H1 (cell line): ENCODE data around the gene ARMS2. TPM values are rescaled to one million over a fixed set of nuclear protein-coding genes. Genes with fewer than 3 reads are reported as not detected.

ENCODE experiments used
- CTCF ChIA-PET: fragments of 300-600 bp; sonication (Branson Sonifier 250); formaldehyde crosslinking; loops from one replicate; lab custom pipeline; 2021; ENCODE audit not compliant: partially characterized antibody; lab: Charles Lee
- POLR2A ChIA-PET: fragments of 300-600 bp; sonication (Branson Sonifier 250); formaldehyde crosslinking; loops from one replicate; lab custom pipeline; 2021; ENCODE audit warnings: inconsistent platforms; ENCODE audit not compliant: partially characterized antibody; lab: Charles Lee
- DNase-seq, 2 experiments: peaks; one replicate each; pipeline versions ENCODE4 v3.0.0 to v3.0.0-alpha.2; 2010 to 2022; ENCODE audit warnings: low spot score in 2 of 2, low read depth in 1 of 2, mixed read lengths in 1 of 2
- FAIRE-seq: peaks from 2 replicates; lab custom pipeline; 2011; peaks lifted over from hg19 to GRCh38; lab: Jason Lieb, UNC
- H2AFZ ChIP-seq: 2 replicates; pipeline ENCODE4 v1.8.1; 2012; ENCODE audit warnings: low read length, inconsistent platforms
- H2AK5ac ChIP-seq: 2 replicates; pipeline ENCODE4 v1.6.1; 2013; ENCODE audit warnings: low read depth, low read length
- H2BK120ac ChIP-seq: replicated peaks from 2 replicates; pipeline ENCODE3; 2013; ENCODE audit warnings: low read depth, low read length, inconsistent platforms
- H2BK12ac ChIP-seq: 2 replicates; pipeline ENCODE4 v1.6.1; 2013; ENCODE audit warnings: low read depth, low read length
- H2BK15ac ChIP-seq: 2 replicates; pipeline ENCODE4 v1.6.1; 2013; ENCODE audit warnings: low read length
- H2BK20ac ChIP-seq: 2 replicates; pipeline ENCODE4 v1.6.1; 2013; ENCODE audit warnings: low read length
- H2BK5ac ChIP-seq: 2 replicates; pipeline ENCODE4 v1.6.1; 2013; ENCODE audit warnings: low read depth, low read length
- H3K14ac ChIP-seq: 2 replicates; pipeline ENCODE4 v1.6.1; 2013; ENCODE audit warnings: inconsistent platforms; ENCODE audit not compliant: insufficient read length
- H3K18ac ChIP-seq: 2 replicates; pipeline ENCODE4 v1.6.1; 2013; ENCODE audit warnings: low read length; ENCODE audit errors: extremely low read depth
- H3K23ac ChIP-seq: 2 replicates; pipeline ENCODE4 v1.6.1; 2013; ENCODE audit warnings: inconsistent platforms; ENCODE audit not compliant: insufficient read length
- H3K23me2 ChIP-seq: 2 replicates; pipeline ENCODE4 v1.6.1; 2013; ENCODE audit warnings: low read depth, low read length
- H3K27ac ChIP-seq: 2 replicates; pipeline ENCODE4 v1.6.1; 2011; ENCODE audit warnings: low read depth, low read length, inconsistent platforms
- H3K27me3 ChIP-seq, 4 experiments: replicated peaks in 1 of 4; 1 replicate in 1 of 4; 2 replicates in 3 of 4; pipeline versions ENCODE4 v1.6.1 to v1.8.1; 2011 to 2013; ENCODE audit warnings: low read length in 3 of 4, mild to moderate bottlenecking in 3 of 4, inconsistent platforms in 2 of 4, mixed read lengths in 2 of 4, moderate library complexity in 1 of 4; ENCODE audit not compliant: control insufficient read depth in 3 of 4, insufficient read depth in 3 of 4; ENCODE audit errors: extremely low read depth in 1 of 4
- H3K36me3 ChIP-seq, 4 experiments: 2 replicates each; pipeline versions ENCODE4 v1.6.1 to v1.8.1; 2011 to 2013; ENCODE audit warnings: mild to moderate bottlenecking in 4 of 4, low read length in 3 of 4, moderate library complexity in 2 of 4, control low read depth in 1 of 4, inconsistent platforms in 1 of 4; ENCODE audit not compliant: insufficient read depth in 4 of 4, control insufficient read depth in 2 of 4
- H3K4ac ChIP-seq: replicated peaks from 2 replicates; pipeline ENCODE3; 2013; ENCODE audit warnings: low read length, low read depth, mixed read lengths, inconsistent platforms; ENCODE audit not compliant: insufficient read length
- H3K4me1 ChIP-seq, 4 experiments: replicated peaks in 1 of 4; 1 replicate in 1 of 4; 2 replicates in 3 of 4; pipeline versions ENCODE4 v1.6.1 to v1.8.1; 2011 to 2013; ENCODE audit warnings: low read length in 3 of 4, inconsistent platforms in 2 of 4, mixed read lengths in 1 of 4; ENCODE audit not compliant: insufficient read depth in 4 of 4, control insufficient read depth in 3 of 4
- H3K4me2 ChIP-seq, 2 experiments: 2 replicates each; pipeline versions ENCODE4 v1.6.1 to v1.8.1; 2011 to 2013; ENCODE audit warnings: low read depth in 2 of 2, low read length in 2 of 2, control low read depth in 1 of 2, inconsistent platforms in 1 of 2, mild to moderate bottlenecking in 1 of 2; ENCODE audit not compliant: insufficient read depth in 1 of 2
- H3K4me3 ChIP-seq, 4 experiments: fragments of 200-600, 300-600 bp in 1 of 4; sonication (generic), shearing (Covaris generic), sonication (Bioruptor Twin) in 1 of 4; 2 replicates each; pipeline versions ENCODE4 v1.5.1 to v1.8.1; 2011 to 2016; ENCODE audit warnings: low read length in 4 of 4, low read depth in 3 of 4, control low read depth in 2 of 4, inconsistent platforms in 2 of 4, mild to moderate bottlenecking in 2 of 4, mixed read lengths in 1 of 4, moderate library complexity in 1 of 4; ENCODE audit not compliant: insufficient read depth in 2 of 4; ENCODE audit errors: extremely low read depth in 1 of 4
- H3K56ac ChIP-seq: replicated peaks from 2 replicates; pipeline ENCODE3; 2013; ENCODE audit warnings: low read depth, mild to moderate bottlenecking, mixed read lengths, low read length, inconsistent platforms; ENCODE audit not compliant: insufficient read length
- H3K79me1 ChIP-seq: 2 replicates; pipeline ENCODE4 v1.6.1; 2013; ENCODE audit warnings: low read depth, low read length, control low read depth
- H3K79me2 ChIP-seq, 2 experiments: 2 replicates each; pipeline versions ENCODE4 v1.6.1 to v1.8.1; 2012 to 2013; ENCODE audit warnings: low read length in 2 of 2, mild to moderate bottlenecking in 2 of 2, inconsistent platforms in 1 of 2; ENCODE audit not compliant: insufficient read depth in 2 of 2, control insufficient read depth in 1 of 2
- H3K9ac ChIP-seq, 4 experiments: replicated peaks in 1 of 4; 1 replicate in 1 of 4; 2 replicates in 3 of 4; pipeline versions ENCODE4 v1.6.1 to v1.8.1; 2011 to 2013; ENCODE audit warnings: low read depth in 3 of 4, low read length in 3 of 4, control low read depth in 2 of 4, mild to moderate bottlenecking in 2 of 4, moderate library complexity in 2 of 4, inconsistent platforms in 1 of 4; ENCODE audit errors: extremely low read depth in 1 of 4
- H3K9me3 ChIP-seq, 2 experiments: 2 replicates each; pipeline versions ENCODE4 v1.6.1 to v1.8.1; 2012 to 2013; ENCODE audit warnings: mild to moderate bottlenecking in 2 of 2, moderate library complexity in 2 of 2, control low read depth in 1 of 2, inconsistent platforms in 1 of 2, low read depth in 1 of 2, low read length in 1 of 2, mixed read lengths in 1 of 2; ENCODE audit not compliant: insufficient read depth in 2 of 2
- H4K20me1 ChIP-seq, 2 experiments: replicated peaks in 1 of 2; 2 replicates each; pipeline versions ENCODE3 to v1.8.1; 2011 to 2013; ENCODE audit warnings: inconsistent platforms in 2 of 2, low read length in 2 of 2, mild to moderate bottlenecking in 1 of 2; ENCODE audit not compliant: insufficient read depth in 2 of 2, control insufficient read depth in 1 of 2
- H4K5ac ChIP-seq: 2 replicates; pipeline ENCODE4 v1.6.1; 2013; ENCODE audit warnings: low read length, low read depth, mixed read lengths, inconsistent platforms; ENCODE audit not compliant: insufficient read length
- H4K8ac ChIP-seq: 2 replicates; pipeline ENCODE4 v1.8.0; 2013; ENCODE audit warnings: mild to moderate bottlenecking, moderate library complexity, low read length, inconsistent platforms; ENCODE audit not compliant: insufficient read depth; ENCODE audit errors: extremely low read depth
- H4K91ac ChIP-seq: replicated peaks from 2 replicates; pipeline ENCODE3; 2013; ENCODE audit warnings: low read length, mixed read lengths, inconsistent platforms; ENCODE audit not compliant: insufficient read length
- BCL11A ChIP-seq, 2 experiments: IDR thresholded peaks; one replicate each; pipeline ENCODE4 v1.6.1; 2011; ENCODE audit warnings: low read depth in 2 of 2, low read length in 2 of 2, mild to moderate bottlenecking in 2 of 2
- CREB1 ChIP-seq: IDR thresholded peaks from 2 replicates; pipeline ENCODE4 v1.6.1; 2012; ENCODE audit warnings: inconsistent platforms
- EGR1 ChIP-seq: IDR thresholded peaks from 2 replicates; pipeline ENCODE4 v1.6.1; 2011; ENCODE audit warnings: low read depth, low read length, borderline replicate concordance
- EZH2 ChIP-seq: fragments of 200-600 bp; sonication (generic); IDR thresholded peaks from 2 replicates; pipeline ENCODE4 v1.7.1; 2012; ENCODE audit warnings: low read depth, mild to moderate bottlenecking, moderate library complexity, low read length, inconsistent platforms; ENCODE audit not compliant: severe bottlenecking
- GABPA ChIP-seq: IDR thresholded peaks from 2 replicates; pipeline ENCODE4 v1.6.1; 2011; ENCODE audit warnings: mild to moderate bottlenecking, low read length, moderate library complexity, borderline replicate concordance; ENCODE audit not compliant: insufficient read depth
- KDM1A ChIP-seq: fragments of 200-600, 300-600 bp; sonication (generic); IDR thresholded peaks from 2 replicates; pipeline ENCODE4 v1.7.1; 2016; ENCODE audit warnings: mild to moderate bottlenecking, low read length, borderline replicate concordance
- KDM5A ChIP-seq: fragments of 200-600 bp; IDR thresholded peaks from 2 replicates; pipeline ENCODE4 v1.7.1; 2012; ENCODE audit warnings: mild to moderate bottlenecking, low read length, inconsistent platforms, mixed read lengths
- RFX5 ChIP-seq: IDR thresholded peaks from 2 replicates; pipeline ENCODE4 v1.6.1; 2011; ENCODE audit warnings: low read depth, low read length, improper control_type of control experiment, borderline replicate concordance
- SIX5 ChIP-seq: IDR thresholded peaks from 2 replicates; pipeline ENCODE4 v1.6.1; 2011; ENCODE audit warnings: mild to moderate bottlenecking, low read depth, low read length
- SP4 ChIP-seq: IDR thresholded peaks from 2 replicates; pipeline ENCODE4 v1.6.1; 2012; ENCODE audit warnings: low read length, inconsistent platforms
- TCF12 ChIP-seq: IDR thresholded peaks from 2 replicates; pipeline ENCODE4 v1.6.1; 2011; ENCODE audit warnings: low read depth, mild to moderate bottlenecking, low read length
- YY1 ChIP-seq: IDR thresholded peaks from 2 replicates; pipeline ENCODE4 v1.6.1; 2011; ENCODE audit warnings: low read depth, mild to moderate bottlenecking, low read length
- WGBS, 2 experiments: shearing (Covaris generic) in 1 of 2; methylation state at CpG; one replicate each; pipeline versions ENCODE4 v1.1.6 to v1.1.7; 2013 to 2015; ENCODE audit warnings: low lambda C conversion rate in 2 of 2, mixed read lengths in 2 of 2, inconsistent platforms in 1 of 2, low coverage in 1 of 2, missing lambda C conversion rate in 1 of 2; ENCODE audit not compliant: insufficient replicate concordance in 2 of 2, insufficient coverage in 1 of 2, insufficient read length in 1 of 2; ENCODE audit errors: extremely low coverage in 1 of 2, missing lambda C conversion rate in 1 of 2; 5-methylcytosine and 5-hydroxymethylcytosine counted together
- polyA plus RNA-seq, 7 experiments: library from polyadenylated mRNA; depleted of rRNA in 3 of 7; stranded (reverse) in 5 of 7; unstranded in 2 of 7; fragments of >200 nt in 5 of 7; fragments of 200-250 nt in 2 of 7; gene quantifications; 1 replicate in 5 of 7; 2 replicates in 1 of 7; 4 replicates in 1 of 7; pipeline versions ENCODE4 v1.2.1 to v1.2.3, GENCODE V29; 2011 to 2013; ENCODE audit warnings: missing spikeins in 2 of 7, mixed read lengths in 2 of 7
- total RNA-seq: library from RNA; stranded (reverse); fragmentation: NEBNext Ultra II Directional; extraction: Animal tissue kit (Norgen Biotek cat#: 25700); gene quantifications from 2 replicates; pipeline ENCODE4 v1.2.1, GENCODE V29; 2021
- TF ChIP-seq, protein P1 (sequence below): IDR thresholded peaks from 2 replicates; pipeline ENCODE4 v1.6.1; 2011; ENCODE audit warnings: low read depth, mild to moderate bottlenecking, low read length; ENCODE audit not compliant: insufficient read depth
- TF ChIP-seq, protein P2 (sequence below): IDR thresholded peaks from 2 replicates; pipeline ENCODE4 v1.6.1; 2012; ENCODE audit warnings: inconsistent platforms

ARMS2 gene
- total and polyA plus RNA-seq, 2 of the 8 experiments (the other 6 are each of a cell fraction or from before 2014, with no cell fraction given), result not detected

DNA sequence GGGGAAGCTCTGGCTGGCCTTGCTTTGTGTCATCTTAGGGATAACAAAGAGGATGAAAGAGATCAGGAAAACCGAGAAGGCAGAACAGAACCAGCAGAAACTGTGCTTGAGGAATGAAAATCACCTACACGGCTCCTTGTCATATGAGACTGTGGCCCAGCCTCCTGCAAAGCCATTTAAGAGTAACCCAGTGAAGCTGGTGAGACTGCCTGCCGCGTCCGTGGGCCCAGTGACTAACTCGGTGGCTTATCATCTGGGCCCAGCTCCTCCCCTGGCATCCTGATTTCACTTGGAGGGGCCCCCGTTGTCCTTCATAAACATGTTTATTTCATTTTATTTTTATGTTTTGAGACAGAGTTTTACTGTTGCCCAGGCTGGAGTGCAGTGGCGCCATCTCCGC is 37.6 kb downstream of the ARMS2 start:
- H2BK5ac ChIP-seq, result no peak overlapping the region
- H3K79me2 ChIP-seq, result no peaks in the 10 kb centered on the region
- FAIRE-seq, result no peak
- no peaks in the 10 kb centered on the region for H3K79me1 ChIP-seq
- H2BK12ac ChIP-seq, result no peak overlapping the region
- no peak overlapping the region for H3K4ac ChIP-seq
- H3K4me3 ChIP-seq, result no peak overlapping the region
- WGBS, 2 experiments, result 89% methylated on average over 9 of the region's 9 CpGs; no CpG with 5 or more reads in 1 of the 2 experiments
- no peak overlapping the region for H2AK5ac ChIP-seq
- DNase-seq, result no peak
- H4K91ac ChIP-seq, result no peak overlapping the region
- H3K56ac ChIP-seq, result no peak overlapping the region
- no peaks in the 10 kb centered on the region for H3K23me2 ChIP-seq
- H3K9ac ChIP-seq, result no peak overlapping the region
- H2BK120ac ChIP-seq, result no peak overlapping the region
- ChIA-PET CTCF (interaction anchor here (0.9 to 1.1 kb wide), 2 partner anchors 13 to 157 kb away, joined by 3 read pairs; no protein-coding TSS in a partner anchor), POLR2A (no interaction called here)
- H4K20me1 ChIP-seq, result no peaks in the 10 kb centered on the region
- H2BK15ac ChIP-seq, result no peak overlapping the region
- no peaks in the 10 kb centered on the region for H3K36me3 ChIP-seq
- H3K27ac ChIP-seq, result no peak overlapping the region
- no peaks in the 10 kb centered on the region; a peak in 2 of 7 replicates for H3K27me3 ChIP-seq
- H2AFZ ChIP-seq, result no peak overlapping the region
- no peak overlapping the region for H3K14ac ChIP-seq
- H3K4me1 ChIP-seq, result no peaks in the 10 kb centered on the region; a peak in 1 of 7 replicates
- H3K4me2 ChIP-seq, result no peak overlapping the region
- H3K23ac ChIP-seq, result no peak overlapping the region
- H3K18ac ChIP-seq, result no peak overlapping the region
- H2BK20ac ChIP-seq, result no peak overlapping the region
- H4K8ac ChIP-seq, result no peak overlapping the region
- no peaks in the 10 kb centered on the region for H3K9me3 ChIP-seq
- H4K5ac ChIP-seq, result no peak overlapping the region
- TF ChIP-seq EGR1 (no peak), KDM1A (no peak), RFX5 (no peak), KDM5A (no peak), TCF12 (no peak), BCL11A (IDR thresholded peaks at IDR 0.05; ENCODE audit: low read depth in 2 of 2, low read length in 2 of 2) (no peak), EZH2 (no peak), SP4 (no peak), GABPA (no peak), SIX5 (no peak), YY1 (no peak), CREB1 (no peak)
- TF ChIP-seq, protein P1, sequence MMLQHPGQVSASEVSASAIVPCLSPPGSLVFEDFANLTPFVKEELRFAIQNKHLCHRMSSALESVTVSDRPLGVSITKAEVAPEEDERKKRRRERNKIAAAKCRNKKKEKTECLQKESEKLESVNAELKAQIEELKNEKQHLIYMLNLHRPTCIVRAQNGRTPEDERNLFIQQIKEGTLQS, result no peak
- TF ChIP-seq, protein P2, sequence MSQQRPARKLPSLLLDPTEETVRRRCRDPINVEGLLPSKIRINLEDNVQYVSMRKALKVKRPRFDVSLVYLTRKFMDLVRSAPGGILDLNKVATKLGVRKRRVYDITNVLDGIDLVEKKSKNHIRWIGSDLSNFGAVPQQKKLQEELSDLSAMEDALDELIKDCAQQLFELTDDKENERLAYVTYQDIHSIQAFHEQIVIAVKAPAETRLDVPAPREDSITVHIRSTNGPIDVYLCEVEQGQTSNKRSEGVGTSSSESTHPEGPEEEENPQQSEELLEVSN, result no peak
